ENCODE results near the gene FAM120B. TPM values are rescaled to one million over a fixed set of nuclear protein-coding genes. Genes with fewer than 3 reads are reported as not detected.

Gene FAM120B
- 9.9 TPM for total RNA-seq

GRCh38 chr6:170306324-170307079 lies at the start of gene FAM120B:
Gene FAM120B, plus strand, starts transcription at chr6:170306758. Its CDS starts 10,633 bp downstream, at chr6:170317391.
- intact Hi-C loops (cut with DNase I): loop anchor here (1.0 kb wide), 1 partner anchor 247 kb away; the partner anchor contains the start of gene PSMB1
- H3K27me3 ChIP-seq: no peaks in the 10 kb centered on the region
- no peak for TF ChIP-seq CTCF (IDR thresholded peaks at IDR 0.05)
- no peaks in the 10 kb centered on the region for H3K36me3 ChIP-seq
- H3K4me1 ChIP-seq: peaks cover 0 to 19% of the 10 kb centered on the region in 2 donors
- peak; percentile 87 to 98 for DNase-seq (ENCODE audit: low spot score in 2 of 2)
- no peaks in the 10 kb centered on the region for H3K9me3 ChIP-seq
- H3K4me3 ChIP-seq: peak within 1 kb of the TSS; percentile 87 to 90
- peak within 1 kb of the TSS; percentile 85 to 86 for H3K27ac ChIP-seq

- Histone ChIP-seq H3K9me3 (no peaks in the 10 kb centered on the region), H3K4me1 (no peaks in the 10 kb centered on the region), H3K27me3 (no peaks in the 10 kb centered on the region), H3K36me3 (no peaks in the 10 kb centered on the region), H3K4me3 (no peak overlapping the region), H3K27ac (no peak overlapping the region)
- no peak for DNase-seq (ENCODE audit: low spot score in 2 of 2)
- intact Hi-C loops (cut with DNase I): no loop called here
- TF ChIP-seq CTCF (IDR thresholded peaks at IDR 0.05): no peak
Measured at GRCh38 chr6:170257376-170257775, 49.2 kb upstream of the FAM120B start.

GRCh38 chr6:170258407-170258806 lies 48.2 kb upstream of the FAM120B start:
- Histone ChIP-seq H3K36me3 (no peaks in the 10 kb centered on the region), H3K27me3 (no peaks in the 10 kb centered on the region), H3K9me3 (no peaks in the 10 kb centered on the region), H3K4me3 (no peak overlapping the region), H3K27ac (no peak overlapping the region), H3K4me1 (no peaks in the 10 kb centered on the region)
- intact Hi-C loops (cut with DNase I): no loop called here
- DNase-seq (ENCODE audit: low spot score in 2 of 2): no peak
- no peak for TF ChIP-seq CTCF (IDR thresholded peaks at IDR 0.05)

- Histone ChIP-seq H3K9me3 (no peaks in the 10 kb centered on the region), H3K27me3 (no peaks in the 10 kb centered on the region), H3K36me3 (no peaks in the 10 kb centered on the region), H3K4me3 (no peak overlapping the region), H3K4me1 (no peaks in the 10 kb centered on the region), H3K27ac (no peak overlapping the region)
- intact Hi-C loops (cut with DNase I): no loop called here
- TF ChIP-seq CTCF (IDR thresholded peaks at IDR 0.05): no peak
- DNase-seq (ENCODE audit: low spot score in 2 of 2): no peak
Measured at GRCh38 chr6:170259278-170259677, 47.3 kb upstream of the FAM120B start.

GRCh38 chr6:170260686-170261085 lies 45.9 kb upstream of the FAM120B start:
- DNase-seq (ENCODE audit: low spot score in 2 of 2): no peak
- H3K27me3 ChIP-seq: no peaks in the 10 kb centered on the region

More at GRCh38 chr6:170260686-170261085, 45.9 kb upstream of the FAM120B start:
- no peaks in the 10 kb centered on the region for H3K9me3 ChIP-seq
- H3K27ac ChIP-seq: no peak overlapping the region
- no peak overlapping the region for H3K4me3 ChIP-seq
- H3K36me3 ChIP-seq: no peaks in the 10 kb centered on the region
- no peaks in the 10 kb centered on the region for H3K4me1 ChIP-seq
- intact Hi-C loops (cut with DNase I): no loop called here
- TF ChIP-seq CTCF (IDR thresholded peaks at IDR 0.05): no peak

Measured in ascending aorta (tissue), 2 donors.